Esophagus squamous epithelium (tissue), 5 donors: ENCODE measurements around the gene ZNF555. TPM values are rescaled to one million over a fixed set of nuclear protein-coding genes. Genes with fewer than 3 reads are reported as not detected.

Experiments
- DNase-seq: peaks from one replicate; lab custom pipeline; 2025; lab: John Stamatoyannopoulos, UW
- H3K27ac ChIP-seq, 4 donors: fragments of 200-600 bp; sonication (generic); one replicate each; pipeline ENCODE4 v1.5.1; 2016 to 2019; ENCODE audit warnings: mild to moderate bottlenecking in 1 of 4
- H3K27me3 ChIP-seq, 4 donors: fragments of 200-600 bp; sonication (generic); 1 replicate in 3 of 4; 2 replicates in 1 of 4; pipeline versions ENCODE4 v1.5.1 to v1.6.0; 2017 to 2021; ENCODE audit warnings: antibody characterized with exemption in 1 of 4
- H3K36me3 ChIP-seq, 3 donors: fragments of 200-600 bp; sonication (generic); one replicate each; pipeline ENCODE4 v1.5.1; 2016 to 2019
- H3K4me1 ChIP-seq, 3 donors: fragments of 200-600 bp; sonication (generic); one replicate each; pipeline ENCODE4 v1.5.1; 2017 to 2019
- H3K4me3 ChIP-seq, 4 donors: fragments of 200-600 bp; sonication (generic); 1 replicate in 3 of 4; 2 replicates in 1 of 4; pipeline ENCODE4 v1.5.1; 2016 to 2019; ENCODE audit warnings: mild to moderate bottlenecking in 2 of 4, moderate library complexity in 1 of 4
- H3K9me3 ChIP-seq, 3 donors: fragments of 200-600 bp; sonication (generic); one replicate each; pipeline ENCODE4 v1.5.1; 2016 to 2019
- POLR2A ChIP-seq, 4 donors: fragments of 450-650 bp; IDR thresholded peaks; one replicate each; pipeline ENCODE4 v1.6.1; 2017; ENCODE audit warnings: antibody characterized with exemption in 4 of 4, mild to moderate bottlenecking in 4 of 4, moderate library complexity in 3 of 4
- WGBS, 2 donors: methylation state at CpG; one replicate each; pipeline ENCODE4 v1.1.5; 2018; 5-methylcytosine and 5-hydroxymethylcytosine counted together
- intact Hi-C: fragments of 100-400 bp; cut with DNase I; formaldehyde crosslinking; loops from one replicate; pipeline ENCODE4 v1.15.0; 2022
- total RNA-seq, 4 donors: library from RNA; depleted of rRNA; stranded (reverse); fragments of >200 nt; gene quantifications; one replicate each; pipeline ENCODE4 v1.1.0, GENCODE V29; 2016
- TF ChIP-seq, protein P1 (sequence below), 6 experiments: fragments of 450-650 bp in 4 of 6; fragments of 200-600 bp in 2 of 6; sonication (generic) in 2 of 6; IDR thresholded peaks; one replicate each; pipeline ENCODE4 v1.5.1; 2016 to 2019; ENCODE audit warnings: antibody characterized with exemption in 6 of 6, mild to moderate bottlenecking in 4 of 6, moderate library complexity in 4 of 6
- donor health status: DM: yes; HTN: yes; CAD: no.

Gene ZNF555
- total RNA-seq, 4 donors from 2014 or later: 2.0 to 4.4 (median 2.4) TPM

DNA sequence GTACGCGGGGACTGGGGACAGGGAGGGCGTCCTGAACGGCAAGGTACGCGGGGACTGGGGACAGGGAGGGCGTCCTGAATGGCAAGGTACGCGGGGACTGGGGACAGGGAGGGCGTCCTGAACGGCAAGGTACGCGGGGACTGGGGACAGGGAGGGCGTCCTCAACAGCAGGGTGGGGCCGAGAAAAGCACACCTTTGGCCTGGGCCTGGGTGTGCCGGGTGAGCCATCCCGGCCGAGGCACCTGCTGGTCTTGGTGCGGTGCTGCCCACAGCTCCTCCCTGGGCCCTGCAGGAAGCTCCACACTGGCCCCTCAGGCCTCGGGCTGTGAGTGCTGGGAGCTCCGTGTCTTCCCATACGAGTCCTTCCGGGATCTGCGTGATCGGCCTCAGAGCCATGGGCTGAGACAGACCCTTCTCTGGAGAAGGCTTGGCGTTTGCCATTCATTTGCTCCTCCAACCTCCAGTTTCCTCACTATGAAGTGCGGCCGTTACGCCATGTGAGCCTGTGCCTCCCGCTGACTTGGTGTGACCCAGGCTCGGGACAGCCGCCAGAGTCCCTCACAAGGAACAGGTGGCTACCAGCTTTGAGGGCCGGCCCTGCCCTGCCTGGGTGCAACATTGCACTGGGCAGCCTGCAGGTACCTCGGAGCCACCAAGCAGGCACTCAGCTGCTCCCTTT, 29.4 kb upstream of the ZNF555 start:
- WGBS, 2 donors: 79 to 93% methylated on average over 13 to 19 of the region's 34 CpGs
- peaks cover 18 to 76% (median 27%) of the 10 kb centered on the region in 3 donors for H3K36me3 ChIP-seq
- DNase-seq: no peak
- no peak overlapping the region for H3K4me3 ChIP-seq
- intact Hi-C loops: no loop called here
- TF ChIP-seq, protein P1, sequence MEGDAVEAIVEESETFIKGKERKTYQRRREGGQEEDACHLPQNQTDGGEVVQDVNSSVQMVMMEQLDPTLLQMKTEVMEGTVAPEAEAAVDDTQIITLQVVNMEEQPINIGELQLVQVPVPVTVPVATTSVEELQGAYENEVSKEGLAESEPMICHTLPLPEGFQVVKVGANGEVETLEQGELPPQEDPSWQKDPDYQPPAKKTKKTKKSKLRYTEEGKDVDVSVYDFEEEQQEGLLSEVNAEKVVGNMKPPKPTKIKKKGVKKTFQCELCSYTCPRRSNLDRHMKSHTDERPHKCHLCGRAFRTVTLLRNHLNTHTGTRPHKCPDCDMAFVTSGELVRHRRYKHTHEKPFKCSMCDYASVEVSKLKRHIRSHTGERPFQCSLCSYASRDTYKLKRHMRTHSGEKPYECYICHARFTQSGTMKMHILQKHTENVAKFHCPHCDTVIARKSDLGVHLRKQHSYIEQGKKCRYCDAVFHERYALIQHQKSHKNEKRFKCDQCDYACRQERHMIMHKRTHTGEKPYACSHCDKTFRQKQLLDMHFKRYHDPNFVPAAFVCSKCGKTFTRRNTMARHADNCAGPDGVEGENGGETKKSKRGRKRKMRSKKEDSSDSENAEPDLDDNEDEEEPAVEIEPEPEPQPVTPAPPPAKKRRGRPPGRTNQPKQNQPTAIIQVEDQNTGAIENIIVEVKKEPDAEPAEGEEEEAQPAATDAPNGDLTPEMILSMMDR (IDR thresholded peaks at IDR 0.05): no peak
- TF ChIP-seq POLR2A (IDR thresholded peaks at IDR 0.05): no peak
- no peak overlapping the region for H3K27ac ChIP-seq
- no peaks in the 10 kb centered on the region for H3K4me1 ChIP-seq
- no peaks in the 10 kb centered on the region for H3K9me3 ChIP-seq
- H3K27me3 ChIP-seq: no peaks in the 10 kb centered on the region

DNA sequence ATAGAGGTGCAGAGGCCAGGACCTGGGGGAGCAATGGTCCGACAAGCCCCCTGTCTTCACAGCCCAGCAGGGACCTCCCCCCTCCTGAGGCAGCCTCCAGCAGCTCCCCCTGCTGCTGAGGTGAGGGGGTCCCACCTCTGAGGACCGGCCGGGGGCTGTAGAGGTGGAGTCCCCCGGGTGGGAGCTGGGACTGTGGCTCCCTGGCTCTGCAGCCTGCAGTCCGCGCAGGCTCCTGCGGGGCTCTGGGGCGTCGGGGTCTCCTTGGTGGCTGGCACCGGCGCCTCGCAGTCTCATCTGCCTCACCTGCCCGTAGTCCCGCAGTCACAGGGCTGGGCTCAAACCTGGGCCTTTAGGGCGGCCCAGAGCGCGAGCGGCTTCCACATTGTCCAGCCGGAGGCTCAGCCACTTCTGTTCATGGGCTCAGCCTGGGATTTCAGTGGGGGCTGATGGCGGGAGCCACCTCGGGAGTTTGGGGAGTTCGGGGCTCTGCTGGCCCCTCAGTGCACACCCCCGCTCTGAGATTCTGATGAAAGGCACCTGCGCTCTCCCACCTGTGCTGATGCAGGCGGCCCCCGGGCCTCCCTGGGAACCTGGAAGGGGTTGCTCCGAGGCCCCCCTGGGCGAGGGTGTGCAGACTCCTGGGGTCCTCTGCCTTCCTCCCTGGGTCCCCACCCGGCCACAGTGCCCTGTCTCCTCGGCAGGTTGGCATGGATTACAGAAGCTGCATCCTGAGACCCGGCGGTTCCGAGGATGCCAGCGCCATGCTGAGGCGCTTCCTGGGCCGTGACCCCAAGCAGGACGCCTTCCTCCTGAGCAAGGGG, 28.7 kb upstream of the ZNF555 start:
- no peak for DNase-seq
- H3K27ac ChIP-seq: no peak overlapping the region
- no peak overlapping the region for H3K4me3 ChIP-seq
- WGBS, 2 donors: 96% methylated on average over 9 of the region's 37 CpGs; no CpG with 5 or more reads in 1 of the 2 donors
- peaks cover 18 to 68% (median 26%) of the 10 kb centered on the region in 3 donors for H3K36me3 ChIP-seq
- H3K9me3 ChIP-seq: no peaks in the 10 kb centered on the region
- no peak for TF ChIP-seq POLR2A (IDR thresholded peaks at IDR 0.05)
- TF ChIP-seq, protein P1 (IDR thresholded peaks at IDR 0.05): no peak
- intact Hi-C loops: no loop called here
- no peaks in the 10 kb centered on the region for H3K4me1 ChIP-seq
- no peaks in the 10 kb centered on the region for H3K27me3 ChIP-seq

GRCh38 chr19:2813235-2814160, 27.8 kb upstream of the ZNF555 start:
- H3K9me3 ChIP-seq: no peaks in the 10 kb centered on the region
- no peaks in the 10 kb centered on the region for H3K27me3 ChIP-seq
- intact Hi-C loops: no loop called here
- H3K4me3 ChIP-seq: no peak overlapping the region
- H3K4me1 ChIP-seq: no peaks in the 10 kb centered on the region
- TF ChIP-seq, protein P1 (IDR thresholded peaks at IDR 0.05): no peak
- TF ChIP-seq POLR2A (IDR thresholded peaks at IDR 0.05): no peak
- H3K36me3 ChIP-seq: peaks cover 17 to 59% (median 18%) of the 10 kb centered on the region in 3 donors
- no peak for DNase-seq
- WGBS, 2 donors: 82 to 89% methylated on average over 5 to 7 of the region's 35 CpGs
- no peak overlapping the region for H3K27ac ChIP-seq

- no peaks in the 10 kb centered on the region for H3K27me3 ChIP-seq
- intact Hi-C loops: no loop called here
- H3K4me3 ChIP-seq: no peak overlapping the region
- WGBS, 2 donors: 93 to 94% methylated on average over 2 to 3 of the region's 11 CpGs
- H3K27ac ChIP-seq: no peak overlapping the region
- peaks cover 0 to 4% (median 0%) of the 10 kb centered on the region in 3 donors for H3K4me1 ChIP-seq
- no peak for TF ChIP-seq POLR2A (IDR thresholded peaks at IDR 0.05)
- TF ChIP-seq, protein P1 (IDR thresholded peaks at IDR 0.05): no peak
- H3K36me3 ChIP-seq: peaks cover 10 to 50% (median 12%) of the 10 kb centered on the region in 3 donors
- H3K9me3 ChIP-seq: no peaks in the 10 kb centered on the region
- no peak for DNase-seq
These were observed 26.8 kb upstream of the ZNF555 start for GRCh38 chr19:2814426-2814825.
